Measurements from ENCODE around the gene FOXJ3.

The FOXJ3 gene

GRCh38 chr1:42167611-42168390 is 167.2 kb downstream of the FOXJ3 start:
- no peak for DNase-seq (ENCODE audit: low read depth)

GRCh38 chr1:42165511-42166210 is 169.4 kb downstream of the FOXJ3 start:
- peak; percentile 56 for DNase-seq (ENCODE audit: low read depth)

GRCh38 chr1:42164551-42165420 is 170.2 kb downstream of the FOXJ3 start, which contains the start of gene GUCA2A:
GUCA2A (minus strand) TSS chr1:42164745; CDS start chr1:42164712, 33 bp downstream.
- no peak for DNase-seq (ENCODE audit: low read depth)

GRCh38 chr1:42163536-42164503 is 171.2 kb downstream of the FOXJ3 start:
- no peak for DNase-seq (ENCODE audit: low read depth)

- no peak for DNase-seq (ENCODE audit: low read depth)
These were observed 171.9 kb downstream of the FOXJ3 start for GRCh38 chr1:42163114-42163513.

- no peak for DNase-seq (ENCODE audit: low read depth)
These were observed 172.9 kb downstream of the FOXJ3 start for GRCh38 chr1:42162181-42162580.

- DNase-seq (ENCODE audit: low read depth): peak; percentile 41
These were observed 176.8 kb downstream of the FOXJ3 start for GRCh38 chr1:42158189-42158588.

- DNase-seq (ENCODE audit: low read depth): no peak
These were observed 177.4 kb downstream of the FOXJ3 start for GRCh38 chr1:42157667-42158066.

GRCh38 chr1:42155362-42155761 is 179.7 kb downstream of the FOXJ3 start:
- no peak for DNase-seq (ENCODE audit: low read depth)

GRCh38 chr1:42154685-42155084 is 180.3 kb downstream of the FOXJ3 start:
- DNase-seq (ENCODE audit: low read depth): no peak

- no peak for DNase-seq (ENCODE audit: low read depth)
These were observed 181.4 kb downstream of the FOXJ3 start for GRCh38 chr1:42153624-42154023.

GRCh38 chr1:42152907-42153600 is 182.0 kb downstream of the FOXJ3 start, which contains the start of gene GUCA2B:
GUCA2B (plus strand) TSS chr1:42153410; CDS start chr1:42153451, 41 bp downstream.
- no peak for DNase-seq (ENCODE audit: low read depth)

- DNase-seq (ENCODE audit: low read depth): no peak
These were observed 182.9 kb downstream of the FOXJ3 start for GRCh38 chr1:42152119-42152518.

- DNase-seq (ENCODE audit: low read depth): no peak
These were observed 184.4 kb downstream of the FOXJ3 start for GRCh38 chr1:42150651-42151050.

- no peak for DNase-seq (ENCODE audit: low read depth)
These were observed 186.9 kb downstream of the FOXJ3 start for GRCh38 chr1:42148166-42148565.

- DNase-seq (ENCODE audit: low read depth): peak; percentile 24
These were observed 188.3 kb downstream of the FOXJ3 start for GRCh38 chr1:42146626-42147320.

GRCh38 chr1:42145764-42146625 is 189.0 kb downstream of the FOXJ3 start:
- no peak for DNase-seq (ENCODE audit: low read depth)

GRCh38 chr1:42145389-42145716 is 189.7 kb downstream of the FOXJ3 start:
- DNase-seq (ENCODE audit: low read depth): no peak
